GM19468 (cell line): ENCODE measurements around the gene FLNB.

Source experiments
- ATAC-seq: cut with Tn5 transposase; IDR thresholded peaks from one replicate; pipeline ENCODE4 v1.9.1; 2021; ENCODE audit warnings: mild to moderate bottlenecking, moderate library complexity, moderate number of reproducible peaks; ENCODE audit not compliant: unreplicated experiment; ENCODE audit errors: extremely low read depth

FLNB gene

GRCh38 chr3:58072052-58072762, 64.0 kb downstream of the FLNB start:
- ATAC-seq = no peak

GRCh38 chr3:58072763-58073130, 64.5 kb downstream of the FLNB start:
- ATAC-seq = no peak

GRCh38 chr3:58073301-58074108, 65.3 kb downstream of the FLNB start:
- no peak for ATAC-seq

- no peak for ATAC-seq
These were observed 66.0 kb downstream of the FLNB start for GRCh38 chr3:58074116-58074715.

- no peak for ATAC-seq
These were observed 66.8 kb downstream of the FLNB start for GRCh38 chr3:58074997-58075396.

- ATAC-seq = no peak
These were observed 69.5 kb downstream of the FLNB start for GRCh38 chr3:58077596-58078285.

- ATAC-seq = no peak
These were observed 70.4 kb downstream of the FLNB start for GRCh38 chr3:58078610-58079009.

GRCh38 chr3:58079773-58080172, 71.6 kb downstream of the FLNB start:
- no peak for ATAC-seq

GRCh38 chr3:58082047-58082446, 73.8 kb downstream of the FLNB start:
- ATAC-seq = no peak

- no peak for ATAC-seq
These were observed 75.9 kb downstream of the FLNB start for GRCh38 chr3:58084166-58084565.

GRCh38 chr3:58084788-58085543, 76.7 kb downstream of the FLNB start:
- ATAC-seq = peak; percentile 39

GRCh38 chr3:58085616-58086015, 77.4 kb downstream of the FLNB start:
- ATAC-seq = no peak

GRCh38 chr3:58088501-58088900, 80.3 kb downstream of the FLNB start:
- ATAC-seq = no peak

GRCh38 chr3:58090351-58090750, 82.1 kb downstream of the FLNB start:
- no peak for ATAC-seq

GRCh38 chr3:58092521-58092920, 84.3 kb downstream of the FLNB start:
- ATAC-seq = no peak

GRCh38 chr3:58093574-58094195, 85.5 kb downstream of the FLNB start:
- no peak for ATAC-seq

GRCh38 chr3:58094657-58095056, 86.4 kb downstream of the FLNB start:
- ATAC-seq = no peak

GRCh38 chr3:58095603-58096138, 87.4 kb downstream of the FLNB start:
- ATAC-seq = no peak

GRCh38 chr3:58098531-58098930, 90.3 kb downstream of the FLNB start:
- no peak for ATAC-seq
